ENCODE data around the gene SWI5.

- TF ChIP-seq, protein P1, sequence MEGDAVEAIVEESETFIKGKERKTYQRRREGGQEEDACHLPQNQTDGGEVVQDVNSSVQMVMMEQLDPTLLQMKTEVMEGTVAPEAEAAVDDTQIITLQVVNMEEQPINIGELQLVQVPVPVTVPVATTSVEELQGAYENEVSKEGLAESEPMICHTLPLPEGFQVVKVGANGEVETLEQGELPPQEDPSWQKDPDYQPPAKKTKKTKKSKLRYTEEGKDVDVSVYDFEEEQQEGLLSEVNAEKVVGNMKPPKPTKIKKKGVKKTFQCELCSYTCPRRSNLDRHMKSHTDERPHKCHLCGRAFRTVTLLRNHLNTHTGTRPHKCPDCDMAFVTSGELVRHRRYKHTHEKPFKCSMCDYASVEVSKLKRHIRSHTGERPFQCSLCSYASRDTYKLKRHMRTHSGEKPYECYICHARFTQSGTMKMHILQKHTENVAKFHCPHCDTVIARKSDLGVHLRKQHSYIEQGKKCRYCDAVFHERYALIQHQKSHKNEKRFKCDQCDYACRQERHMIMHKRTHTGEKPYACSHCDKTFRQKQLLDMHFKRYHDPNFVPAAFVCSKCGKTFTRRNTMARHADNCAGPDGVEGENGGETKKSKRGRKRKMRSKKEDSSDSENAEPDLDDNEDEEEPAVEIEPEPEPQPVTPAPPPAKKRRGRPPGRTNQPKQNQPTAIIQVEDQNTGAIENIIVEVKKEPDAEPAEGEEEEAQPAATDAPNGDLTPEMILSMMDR (IDR thresholded peaks at IDR 0.05; ENCODE audit: insufficient read depth, low read length, poor library complexity, severe bottlenecking): no peak
- TF ChIP-seq EZH2phosphoT487 (conservative IDR thresholded peaks at IDR 0.05; ENCODE audit: low read length): no peak
Observed at GRCh38 chr9:128310461-128310860, 34.4 kb downstream of the SWI5 start.
